Measurements from ENCODE around the gene SLC25A29. TPM values are rescaled to one million over a fixed set of nuclear protein-coding genes. Genes with fewer than 3 reads are reported as not detected.

SLC25A29 gene, protein sequence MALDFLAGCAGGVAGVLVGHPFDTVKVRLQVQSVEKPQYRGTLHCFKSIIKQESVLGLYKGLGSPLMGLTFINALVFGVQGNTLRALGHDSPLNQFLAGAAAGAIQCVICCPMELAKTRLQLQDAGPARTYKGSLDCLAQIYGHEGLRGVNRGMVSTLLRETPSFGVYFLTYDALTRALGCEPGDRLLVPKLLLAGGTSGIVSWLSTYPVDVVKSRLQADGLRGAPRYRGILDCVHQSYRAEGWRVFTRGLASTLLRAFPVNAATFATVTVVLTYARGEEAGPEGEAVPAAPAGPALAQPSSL
- total RNA-seq, result 152 TPM
- 88.5 TPM for polyA plus RNA-seq (ENCODE audit: insufficient read depth, low read depth, low replicate concordance)
- long read RNA-seq, donor 1, full-length matches to known transcripts, result 28 of 28 reads
- long read RNA-seq, donor 1, partial matches to known transcripts, result 0 of 28 reads
- long read RNA-seq, donor 1, other reads (novel, unspliced or antisense), result 0 of 28 reads
- long read RNA-seq, donor 2, transcript SLC25A29-220 (2 exons, 534 nt), result major isoform, 10 of 15 reads
- long read RNA-seq, donor 2, partial matches to known transcripts, result 0 of 15 reads
- long read RNA-seq, donor 2, other reads (novel, unspliced or antisense), result 0 of 15 reads
- long read RNA-seq, donor 3, full-length matches to known transcripts, result 15 of 15 reads
- long read RNA-seq, donor 3, partial matches to known transcripts, result 0 of 15 reads
- long read RNA-seq, donor 3, other reads (novel, unspliced or antisense), result 0 of 15 reads
- long read RNA-seq, donor 4, full-length matches to known transcripts, result 20 of 20 reads
- long read RNA-seq, donor 4, partial matches to known transcripts, result 0 of 20 reads
- long read RNA-seq, donor 4, other reads (novel, unspliced or antisense), result 0 of 20 reads
- long read RNA-seq, donor 5, result 0 reads
- long read RNA-seq, donor 6, full-length matches to known transcripts, result 13 of 13 reads
- long read RNA-seq, donor 6, partial matches to known transcripts, result 0 of 13 reads
- long read RNA-seq, donor 6, other reads (novel, unspliced or antisense), result 0 of 13 reads
- long read RNA-seq, donor 7, full-length matches to known transcripts, result 90 of 216 reads
- long read RNA-seq, donor 7, partial matches to known transcripts, result 7 of 216 reads
- long read RNA-seq, donor 7, other reads (novel, unspliced or antisense), result 119 of 216 reads
- long read RNA-seq, donor 8, full-length matches to known transcripts, result 19 of 19 reads
- long read RNA-seq, donor 8, partial matches to known transcripts, result 0 of 19 reads
- long read RNA-seq, donor 8, other reads (novel, unspliced or antisense), result 0 of 19 reads
- long read RNA-seq, donor 9, full-length matches to known transcripts, result 6 of 6 reads
- long read RNA-seq, donor 9, partial matches to known transcripts, result 0 of 6 reads
- long read RNA-seq, donor 9, other reads (novel, unspliced or antisense), result 0 of 6 reads
- long read RNA-seq, donor 10, full-length matches to known transcripts, result 34 of 34 reads
- long read RNA-seq, donor 10, partial matches to known transcripts, result 0 of 34 reads
- long read RNA-seq, donor 10, other reads (novel, unspliced or antisense), result 0 of 34 reads

DNA sequence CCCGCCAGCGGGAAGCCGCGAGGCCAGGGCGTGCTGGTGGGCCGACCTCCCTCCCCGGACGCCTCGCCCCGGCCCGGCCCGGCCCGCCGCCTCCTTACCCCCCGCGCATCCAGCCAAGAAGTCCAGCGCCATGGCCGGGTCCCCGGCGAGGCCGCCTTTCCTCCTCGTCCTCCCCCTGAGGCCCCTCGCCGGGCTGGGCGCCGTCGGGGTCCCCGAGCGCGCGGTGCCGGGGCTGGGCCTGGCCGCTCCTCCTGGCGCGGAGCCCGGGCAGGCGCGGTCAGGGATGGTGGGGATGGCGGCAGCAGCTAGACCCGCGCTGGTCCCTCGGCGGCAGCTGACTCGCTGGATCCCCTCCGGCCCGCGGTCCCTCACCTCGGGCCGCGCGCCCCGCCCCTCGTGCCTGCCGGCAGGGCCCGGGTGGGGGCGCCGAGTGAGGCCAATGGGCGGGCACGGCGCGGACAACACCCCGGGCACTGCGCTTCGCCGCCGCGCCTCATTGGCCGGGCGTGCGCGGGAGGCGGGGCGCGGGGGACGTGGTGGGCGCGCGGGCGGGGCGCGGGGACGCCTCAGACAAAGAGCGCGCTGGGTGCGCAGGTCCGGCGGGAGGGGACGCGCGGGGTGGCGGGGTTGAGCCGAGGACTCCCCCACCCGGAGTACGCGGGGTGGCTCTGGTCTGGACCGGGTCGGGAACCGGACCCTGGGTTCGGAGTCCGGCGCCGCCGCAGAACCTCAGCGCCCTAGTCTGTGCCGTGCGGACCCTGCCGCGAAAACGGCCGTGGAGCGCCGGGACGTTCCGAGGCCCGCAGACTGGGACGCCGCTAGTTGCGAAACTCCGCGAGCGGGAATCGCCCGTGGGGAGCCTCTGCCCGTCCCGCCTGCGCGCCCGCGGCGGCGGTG is at the start of gene SLC25A29:
TSS of gene SLC25A29 (minus strand) at position 344 of the 897 bp plus-strand sequence. CDS start at position 132, 212 bp downstream.
- intact Hi-C loops (cut with DNase I), result no loop called here
- no peak for FAIRE-seq

GRCh38 chr14:100350986-100351385 is 44.7 kb upstream of the SLC25A29 start:
- FAIRE-seq (no peak), DNase-seq (no peak)
- no peak for TF ChIP-seq CTCF (IDR thresholded peaks at IDR 0.05; ENCODE audit: borderline replicate concordance, extremely low read depth, insufficient read depth)
- intact Hi-C loops (cut with DNase I), result no loop called here
- Histone ChIP-seq H3K27me3 (ENCODE audit: control insufficient read depth, insufficient read depth, low read length) (no peaks in the 10 kb centered on the region), H3K36me3 (ENCODE audit: control insufficient read depth in 2 of 3, insufficient read depth in 3 of 3, low read length in 3 of 3) (peaks cover 2 to 31% (median 17%) of the 10 kb centered on the region in 3 donors), H3K4me3 (ENCODE audit: low read length in 3 of 3) (no peak overlapping the region), H3K27ac (ENCODE audit: low read depth in 2 of 2, low read length in 2 of 2) (no peak overlapping the region), H3K9ac (ENCODE audit: low read length in 3 of 3) (no peak overlapping the region), H3K9me3 (ENCODE audit: control insufficient read depth in 2 of 3, insufficient read depth in 1 of 3, low read length in 3 of 3) (no peaks in the 10 kb centered on the region), H3K4me1 (ENCODE audit: control insufficient read depth in 2 of 3, insufficient read depth in 2 of 3, low read depth in 1 of 3, low read length in 3 of 3) (no peaks in the 10 kb centered on the region)

More for the DNA sequence above, at the start of gene SLC25A29:
- DNase-seq, result peak; percentile 91 to 97 (median 94)
- Histone ChIP-seq H3K4me3 (ENCODE audit: low read length in 3 of 3) (peak within 1 kb of the TSS; percentile 61 to 76 (median 69)), H3K27me3 (ENCODE audit: control insufficient read depth, insufficient read depth, low read length) (no peaks in the 10 kb centered on the region), H3K9ac (ENCODE audit: low read length in 3 of 3) (peak within 1 kb of the TSS; percentile 33 to 78 (median 77)), H3K27ac (ENCODE audit: low read depth in 2 of 2, low read length in 2 of 2) (peak within 1 kb of the TSS; percentile 76 to 89), H3K4me1 (ENCODE audit: control insufficient read depth in 2 of 3, insufficient read depth in 2 of 3, low read depth in 1 of 3, low read length in 3 of 3) (peaks cover 0 to 20% (median 0%) of the 10 kb centered on the region in 3 donors), H3K9me3 (ENCODE audit: control insufficient read depth in 2 of 3, insufficient read depth in 1 of 3, low read length in 3 of 3) (no peaks in the 10 kb centered on the region), H3K36me3 (ENCODE audit: control insufficient read depth in 2 of 3, insufficient read depth in 3 of 3, low read length in 3 of 3) (no peaks in the 10 kb centered on the region)
- no peak for TF ChIP-seq CTCF (IDR thresholded peaks at IDR 0.05; ENCODE audit: borderline replicate concordance, extremely low read depth, insufficient read depth)

Data from kidney (tissue), 22 donors.